GM23248 (cell line): Measurements from ENCODE around the gene TPO.
"Not testable (repeated sequence)": the region's sequence is repeated elsewhere in the genome, so short reads cannot be mapped to it uniquely, and the experiment has no call there.

Experiments used
- EZH2 ChIP-seq: fragments of 200-600 bp; sonication (generic); IDR thresholded peaks from 2 replicates; pipeline ENCODE4 v1.6.1; 2018; ENCODE audit warnings: antibody characterized with exemption, mild to moderate bottlenecking; ENCODE audit not compliant: insufficient read depth, poor library complexity, severe bottlenecking
- EZH2phosphoT487 ChIP-seq: fragments of 200-600 bp; sonication (generic); IDR thresholded peaks from 2 replicates; pipeline ENCODE4 v1.6.1; 2018; ENCODE audit warnings: antibody characterized with exemption, moderate library complexity, mild to moderate bottlenecking, low read depth; ENCODE audit not compliant: insufficient read depth

GRCh38 chr2:1492231-1492630 is 79.0 kb downstream of the TPO start:
- TF ChIP-seq EZH2, EZH2phosphoT487: not testable (repeated sequence)
